ENCODE measurements around the gene SYP.

GRCh38 chrX:49191574-49192011 lies 8.4 kb downstream of the SYP start:
- TF ChIP-seq PKNOX1 (IDR thresholded peaks at IDR 0.05): no peak
- no peak for TF ChIP-seq FOXA1 (IDR thresholded peaks at IDR 0.05)
- no peak for TF ChIP-seq SP1 (IDR thresholded peaks at IDR 0.05)
- TF ChIP-seq HDGF (IDR thresholded peaks at IDR 0.05; ENCODE audit: borderline replicate concordance): no peak
- no peak for TF ChIP-seq L3MBTL2 (conservative IDR thresholded peaks at IDR 0.05)
- no peak for TF ChIP-seq CTBP1 (IDR thresholded peaks at IDR 0.05; ENCODE audit: borderline replicate concordance)
- TF ChIP-seq FOXM1 (IDR thresholded peaks at IDR 0.05; ENCODE audit: borderline replicate concordance): no peak
- no peak for TF ChIP-seq BHLHE40 (IDR thresholded peaks at IDR 0.05; ENCODE audit: borderline replicate concordance)

Measured in HEK293T (cell line).